Measurements from ENCODE around the gene THBS1.

THBS1 gene

GRCh38 chr15:39589815-39590644 lies 9.2 kb downstream of the THBS1 start:
- no peak for DNase-seq

GRCh38 chr15:39591141-39591895 lies 10.4 kb downstream of the THBS1 start:
- no peak for DNase-seq

GRCh38 chr15:39591896-39592315 lies 11.0 kb downstream of the THBS1 start:
- DNase-seq, result no peak

- no peak for DNase-seq
These were observed 11.6 kb downstream of the THBS1 start for GRCh38 chr15:39592500-39592899.

GRCh38 chr15:39593071-39593655 lies 12.3 kb downstream of the THBS1 start:
- DNase-seq, result no peak

GRCh38 chr15:39593656-39594445 lies 13.0 kb downstream of the THBS1 start:
- DNase-seq, result no peak

GRCh38 chr15:39594446-39595337 lies 13.8 kb downstream of the THBS1 start:
- no peak for DNase-seq

- DNase-seq, result no peak
These were observed 14.7 kb downstream of the THBS1 start for GRCh38 chr15:39595338-39596221.

GRCh38 chr15:39596358-39597051 lies 15.6 kb downstream of the THBS1 start:
- no peak for DNase-seq

GRCh38 chr15:39597336-39597735 lies 16.5 kb downstream of the THBS1 start:
- DNase-seq, result no peak

- no peak for DNase-seq
These were observed 16.9 kb downstream of the THBS1 start for GRCh38 chr15:39597751-39598185.

GRCh38 chr15:39598186-39598850 lies 17.4 kb downstream of the THBS1 start:
- DNase-seq, result no peak

GRCh38 chr15:39598958-39599845 lies 18.3 kb downstream of the THBS1 start:
- DNase-seq, result no peak

- DNase-seq, result no peak
These were observed 19.0 kb downstream of the THBS1 start for GRCh38 chr15:39599871-39600270.

GRCh38 chr15:39602143-39602542 lies 21.3 kb downstream of the THBS1 start:
- DNase-seq, result no peak

GRCh38 chr15:39605146-39605545 lies 24.3 kb downstream of the THBS1 start:
- no peak for DNase-seq

GRCh38 chr15:39608185-39609139 lies 27.6 kb downstream of the THBS1 start:
- DNase-seq, result no peak
